ENCODE measurements around the gene PTPRF.

PTPRF gene

DNA sequence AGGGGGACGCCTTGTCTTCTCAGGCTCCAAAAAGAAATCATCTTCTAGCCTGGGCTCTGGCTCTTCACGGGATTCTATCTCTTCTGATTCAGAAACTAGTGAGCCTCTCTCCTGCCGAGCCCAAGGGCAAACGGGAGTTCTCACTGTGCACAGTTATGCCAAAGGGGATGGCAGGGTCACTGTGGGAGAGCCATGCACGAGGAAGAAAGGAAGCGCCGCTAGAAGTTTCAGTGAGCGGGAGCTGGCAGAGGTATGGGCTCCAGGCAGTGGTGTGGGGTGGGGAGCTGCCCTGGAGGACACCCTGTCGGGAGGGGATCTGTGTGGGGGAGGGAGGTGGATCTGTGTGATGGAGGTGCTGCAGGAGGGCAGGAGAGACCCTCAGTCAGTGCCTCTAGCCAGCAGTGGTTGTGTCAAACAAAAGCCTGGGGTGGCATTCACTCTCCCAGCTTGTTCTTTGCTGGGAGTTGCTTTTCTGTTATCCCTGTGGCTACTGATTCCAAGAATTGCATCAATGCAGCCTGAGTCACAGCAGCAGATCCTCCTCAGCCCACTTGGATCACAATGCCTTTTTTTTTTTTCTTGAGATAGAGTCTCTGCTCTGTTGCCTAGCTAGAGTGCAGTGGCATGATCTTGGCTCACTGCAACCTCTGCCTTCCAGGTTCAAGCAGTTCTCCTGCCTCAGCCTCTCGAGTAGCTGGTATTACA, 141.1 kb downstream of the PTPRF start:
- Histone ChIP-seq H3K27ac (ENCODE audit: low read length, poor library complexity, severe bottlenecking) (peak overlapping the region; percentile 49), H2BK5ac (ENCODE audit: low read depth, low read length, poor library complexity, severe bottlenecking) (no peak overlapping the region), H3K79me1 (replicated peaks; ENCODE audit: low read length, poor library complexity, severe bottlenecking) (peaks cover 34% of the 10 kb centered on the region), H3K23ac (ENCODE audit: low read length in 2 of 2) (no peak overlapping the region), H3K4me1 (ENCODE audit: control insufficient read depth, insufficient read depth, low read depth, low read length) (peaks cover 17% of the 10 kb centered on the region), H3K18ac (ENCODE audit: low read depth in 1 of 2, low read length in 2 of 2) (no peak overlapping the region), H3K14ac (ENCODE audit: low read length in 2 of 2) (no peak overlapping the region), H3K9me3 (ENCODE audit: control insufficient read depth, low read length) (no peaks in the 10 kb centered on the region), H3K4me2 (ENCODE audit: low read length, poor library complexity, severe bottlenecking) (no peak overlapping the region), H4K91ac (ENCODE audit: low read length) (no peak overlapping the region), H3K9ac (ENCODE audit: low read length) (peak overlapping the region; percentile 62), H3K36me3 (ENCODE audit: control insufficient read depth in 1 of 2, insufficient read depth in 2 of 2, low read depth in 1 of 2, low read length in 2 of 2) (peaks cover 84 to 85% of the 10 kb centered on the region in 2 experiments), H3K4ac (ENCODE audit: low read depth in 1 of 2, low read length in 2 of 2) (no peak overlapping the region), H3K4me3 (ENCODE audit: insufficient read depth in 1 of 2, low read depth in 1 of 2, low read length in 2 of 2) (peak overlapping the region in 1 of 2 experiments; percentile 50), H2BK15ac (ENCODE audit: low read depth, poor library complexity, severe bottlenecking) (no peak overlapping the region), H2AK5ac (ENCODE audit: low read length, severe bottlenecking) (no peak overlapping the region), H4K8ac (ENCODE audit: low read length) (no peak overlapping the region), H2AFZ (ENCODE audit: low read depth, low read length) (no peak overlapping the region), H3K27me3 (ENCODE audit: control insufficient read depth in 1 of 2, insufficient read depth in 1 of 2, low read length in 2 of 2) (no peaks in the 10 kb centered on the region), H2BK120ac (ENCODE audit: low read depth, low read length) (no peak overlapping the region), H2BK12ac (ENCODE audit: low read length in 2 of 2) (no peak overlapping the region)
- peak; percentile 61 for DNase-seq
- 95% methylated on average over 10 of the region's 10 CpGs for WGBS

DNA sequence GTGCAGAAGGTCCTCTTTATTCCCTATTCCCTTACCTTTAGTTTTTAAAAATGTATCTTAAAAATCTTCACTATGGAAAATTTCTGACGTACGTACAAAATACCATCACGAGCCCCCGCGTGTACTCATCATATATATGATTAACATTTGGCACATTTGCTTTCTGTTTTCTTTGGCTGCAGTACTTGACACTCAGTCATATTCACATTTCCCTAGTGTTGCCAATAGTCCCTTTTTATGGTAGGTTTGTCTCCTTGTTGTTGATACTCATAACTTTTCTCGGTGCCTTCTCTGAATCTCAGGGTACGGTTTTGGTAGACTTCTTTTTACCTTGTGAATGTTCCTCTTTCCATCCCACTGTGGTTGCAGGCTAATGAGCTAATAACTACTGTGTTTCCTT, 142.6 kb downstream of the PTPRF start:
- Histone ChIP-seq H3K4me3 (ENCODE audit: insufficient read depth in 1 of 2, low read depth in 1 of 2, low read length in 2 of 2) (no peak overlapping the region), H2BK15ac (ENCODE audit: low read depth, poor library complexity, severe bottlenecking) (no peak overlapping the region), H3K4me1 (ENCODE audit: control insufficient read depth, insufficient read depth, low read depth, low read length) (peaks cover 15% of the 10 kb centered on the region), H2AK5ac (ENCODE audit: low read length, severe bottlenecking) (no peak overlapping the region), H3K36me3 (ENCODE audit: control insufficient read depth in 1 of 2, insufficient read depth in 2 of 2, low read depth in 1 of 2, low read length in 2 of 2) (peaks cover 80 to 86% of the 10 kb centered on the region in 2 experiments), H3K27me3 (ENCODE audit: control insufficient read depth in 1 of 2, insufficient read depth in 1 of 2, low read length in 2 of 2) (no peaks in the 10 kb centered on the region), H4K91ac (ENCODE audit: low read length) (no peak overlapping the region), H4K8ac (ENCODE audit: low read length) (no peak overlapping the region), H3K9me3 (ENCODE audit: control insufficient read depth, low read length) (no peaks in the 10 kb centered on the region), H3K4ac (ENCODE audit: low read depth in 1 of 2, low read length in 2 of 2) (no peak overlapping the region), H2AFZ (ENCODE audit: low read depth, low read length) (no peak overlapping the region), H3K18ac (ENCODE audit: low read depth in 1 of 2, low read length in 2 of 2) (no peak overlapping the region), H3K27ac (ENCODE audit: low read length, poor library complexity, severe bottlenecking) (no peak overlapping the region), H3K79me1 (replicated peaks; ENCODE audit: low read length, poor library complexity, severe bottlenecking) (peaks cover 34% of the 10 kb centered on the region), H3K23ac (ENCODE audit: low read length in 2 of 2) (no peak overlapping the region), H2BK5ac (ENCODE audit: low read depth, low read length, poor library complexity, severe bottlenecking) (no peak overlapping the region), H3K9ac (ENCODE audit: low read length) (no peak overlapping the region), H2BK12ac (ENCODE audit: low read length in 2 of 2) (no peak overlapping the region), H2BK120ac (ENCODE audit: low read depth, low read length) (no peak overlapping the region), H3K14ac (ENCODE audit: low read length in 2 of 2) (no peak overlapping the region), H3K4me2 (ENCODE audit: low read length, poor library complexity, severe bottlenecking) (no peak overlapping the region)
- WGBS, result 99% methylated on average over 7 of the region's 7 CpGs
- DNase-seq, result no peak
